HG03039 (cell line): ENCODE data around the gene TIMM8B.
"Not testable (repeated sequence)": the region's sequence is repeated elsewhere in the genome, so short reads cannot be mapped to it uniquely, and the experiment has no call there.

ENCODE experiments used
- ATAC-seq: cut with Tn5 transposase; IDR thresholded peaks from one replicate; pipeline ENCODE4 v1.9.1; 2021; ENCODE audit warnings: mild to moderate bottlenecking, moderate library complexity; ENCODE audit not compliant: unreplicated experiment

Gene TIMM8B, protein sequence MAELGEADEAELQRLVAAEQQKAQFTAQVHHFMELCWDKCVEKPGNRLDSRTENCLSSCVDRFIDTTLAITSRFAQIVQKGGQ

DNA sequence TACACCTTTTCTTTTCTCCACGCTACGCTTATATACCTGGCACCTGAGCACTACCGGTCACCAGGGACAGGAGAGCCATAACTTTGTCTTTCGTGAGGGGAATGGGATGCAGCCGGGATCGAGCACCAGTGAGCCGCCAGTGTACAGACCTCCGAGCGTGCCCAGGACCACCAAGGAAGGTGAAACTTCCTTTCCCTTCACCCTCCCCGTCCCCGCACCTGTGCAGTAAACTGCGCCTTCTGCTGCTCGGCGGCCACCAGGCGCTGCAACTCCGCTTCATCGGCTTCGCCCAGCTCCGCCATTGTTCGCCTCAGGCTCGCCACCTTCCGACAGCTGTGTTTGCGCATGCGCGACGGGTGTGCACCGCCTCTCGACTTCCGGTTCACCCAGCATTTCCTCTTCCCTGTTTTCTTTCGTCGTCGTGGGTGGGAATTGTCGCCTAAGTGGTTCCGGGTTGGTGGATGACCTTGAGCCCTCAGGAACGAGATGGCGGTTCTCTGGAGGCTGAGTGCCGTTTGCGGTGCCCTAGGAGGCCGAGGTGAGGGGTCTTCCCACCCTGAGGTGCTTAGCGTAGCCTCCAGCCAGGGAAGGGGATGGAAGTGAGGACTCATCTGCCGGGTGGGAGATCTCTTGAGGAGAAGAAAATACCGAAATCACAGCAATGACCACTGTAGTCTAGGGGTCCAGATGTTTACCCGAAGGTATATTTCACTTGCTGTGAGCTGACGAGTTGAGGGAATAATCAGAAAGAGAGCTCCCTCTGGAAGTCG lies at the start of gene TIMM8B, which contains the start of gene SDHD:
TSS of gene TIMM8B (minus strand) at position 335 of the 770 bp plus-strand sequence. CDS start at position 302, 33 bp downstream.
TSS of gene SDHD (plus strand) at position 452 of the 770 bp plus-strand sequence. CDS start at position 487, 35 bp downstream.
- ATAC-seq = peak; percentile 91

DNA sequence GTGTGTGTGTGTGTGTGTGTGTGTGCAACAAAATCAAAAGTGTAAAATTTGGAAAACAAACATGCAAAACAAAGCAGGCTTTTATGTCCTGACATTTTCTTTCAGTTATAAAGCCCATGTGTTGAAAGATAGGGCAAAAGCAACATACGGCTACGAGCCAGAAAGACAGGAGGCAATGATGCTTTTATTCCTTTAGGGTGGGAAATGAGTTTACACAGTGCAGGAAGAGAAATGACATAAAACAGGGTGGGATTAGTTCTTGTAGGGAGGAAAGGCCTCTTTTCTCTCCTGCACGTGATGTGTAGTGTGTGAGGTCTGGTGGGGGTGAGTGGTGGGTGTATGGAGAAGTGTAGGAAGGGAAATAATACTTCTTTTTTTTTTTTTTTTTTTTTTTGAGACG lies 47.9 kb upstream of the TIMM8B start:
- no peak for ATAC-seq

DNA sequence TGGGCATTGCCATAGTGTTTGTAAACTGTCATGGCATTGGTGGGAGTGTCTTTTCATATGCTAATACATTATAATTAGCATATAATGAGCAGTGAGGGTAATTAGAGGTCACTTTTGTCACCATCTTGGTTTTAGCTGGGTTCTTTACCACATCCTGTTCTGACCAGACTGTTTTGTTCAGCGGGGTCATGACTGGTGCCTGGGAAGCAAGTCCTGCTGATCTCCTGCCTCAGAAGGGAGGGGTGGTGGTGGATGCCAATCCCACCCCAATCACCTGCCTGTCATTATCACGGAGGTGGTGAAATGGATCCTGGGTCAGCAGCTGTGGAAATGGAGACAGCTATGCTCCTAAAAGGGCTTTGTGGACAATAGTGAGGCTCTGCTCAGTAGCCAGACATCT lies 46.2 kb upstream of the TIMM8B start:
- no peak for ATAC-seq

DNA sequence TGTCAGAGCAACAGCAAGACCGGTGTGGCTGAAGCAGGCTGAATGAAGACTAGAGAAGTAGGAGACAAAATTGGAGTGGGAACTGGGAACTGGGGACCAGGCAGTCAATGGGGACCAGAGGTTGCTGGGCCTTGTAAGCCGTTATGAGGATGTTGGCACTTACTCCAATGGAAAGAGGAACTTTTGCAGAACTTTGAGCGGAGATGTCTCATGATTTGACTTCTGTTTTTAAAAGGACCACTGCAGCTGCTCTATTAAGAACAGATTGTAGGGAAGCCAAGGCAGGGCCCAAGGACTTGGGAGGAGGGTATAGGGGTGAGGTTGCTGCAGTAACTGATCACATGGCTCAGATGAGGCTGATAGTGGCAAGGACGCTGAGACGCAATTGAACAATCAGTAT lies 43.1 kb upstream of the TIMM8B start:
- no peak for ATAC-seq

DNA sequence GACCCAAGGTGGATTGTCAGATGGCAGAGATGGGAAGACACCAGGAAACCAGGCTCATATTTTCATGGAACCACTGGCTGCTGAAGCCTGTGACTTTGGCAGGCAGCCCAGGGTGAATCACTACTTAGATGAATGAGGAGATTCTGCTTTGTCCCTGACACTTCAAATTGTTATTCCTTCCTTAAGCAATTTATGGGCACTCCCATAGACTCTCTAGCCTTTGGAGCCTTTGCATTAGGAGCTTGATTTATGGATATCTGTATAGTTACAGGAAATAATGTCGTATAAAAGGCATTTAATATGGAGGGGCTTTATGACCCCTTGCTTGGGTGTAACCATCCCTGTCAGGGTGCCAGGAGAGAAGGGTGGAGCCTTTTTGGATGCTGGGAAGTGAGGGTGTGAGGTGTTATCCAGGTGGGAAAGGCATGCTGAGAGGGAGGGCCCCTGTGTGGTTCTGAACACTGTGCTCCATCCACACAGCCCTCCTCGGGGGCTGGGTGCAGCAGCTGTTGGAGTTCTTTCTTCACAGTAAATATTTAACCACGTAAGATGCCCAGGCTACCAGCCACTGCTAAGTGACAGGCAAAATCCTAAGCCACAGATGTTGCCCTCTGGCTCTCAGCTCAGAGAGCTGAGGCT lies 42.0 kb upstream of the TIMM8B start:
- no peak for ATAC-seq

DNA sequence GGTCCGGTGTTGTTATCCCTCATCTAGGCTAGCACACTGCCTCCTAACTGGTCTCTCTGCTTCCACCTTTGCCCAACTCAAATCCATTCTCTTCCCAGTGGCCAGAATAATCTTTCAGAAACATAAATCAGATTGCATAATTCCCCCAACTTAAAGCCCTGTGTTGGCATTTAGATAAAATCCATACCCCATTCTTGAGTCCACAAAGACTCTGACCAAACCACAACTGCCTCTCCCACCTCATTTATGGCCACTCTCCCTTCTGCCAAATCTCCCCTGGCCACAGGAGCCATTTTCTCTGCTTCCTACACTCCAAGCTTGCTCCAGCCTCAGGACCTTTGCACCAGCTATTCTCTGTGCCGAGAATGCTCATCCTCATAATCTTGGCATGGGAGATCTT lies 40.5 kb upstream of the TIMM8B start:
- no peak for ATAC-seq

DNA sequence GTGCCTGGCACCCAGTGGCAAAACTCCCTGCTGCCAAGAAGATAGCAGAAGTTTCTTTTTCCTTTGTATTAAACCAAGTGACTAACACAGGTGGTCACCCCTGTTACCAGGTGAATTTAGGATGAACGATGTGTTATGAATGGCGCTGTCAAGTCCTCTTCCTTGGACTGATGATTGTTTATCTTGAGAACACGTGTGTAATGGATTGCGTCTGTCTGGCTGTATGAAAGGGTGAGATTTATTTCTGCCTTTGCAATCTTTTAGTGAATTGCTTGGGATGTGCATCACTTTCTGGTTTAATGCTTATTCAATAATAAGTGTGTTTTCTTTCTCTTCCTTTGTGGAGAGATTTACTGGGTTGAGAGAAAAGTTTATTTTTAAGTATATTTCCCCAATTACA lies 36.6 kb upstream of the TIMM8B start:
- no peak for ATAC-seq

DNA sequence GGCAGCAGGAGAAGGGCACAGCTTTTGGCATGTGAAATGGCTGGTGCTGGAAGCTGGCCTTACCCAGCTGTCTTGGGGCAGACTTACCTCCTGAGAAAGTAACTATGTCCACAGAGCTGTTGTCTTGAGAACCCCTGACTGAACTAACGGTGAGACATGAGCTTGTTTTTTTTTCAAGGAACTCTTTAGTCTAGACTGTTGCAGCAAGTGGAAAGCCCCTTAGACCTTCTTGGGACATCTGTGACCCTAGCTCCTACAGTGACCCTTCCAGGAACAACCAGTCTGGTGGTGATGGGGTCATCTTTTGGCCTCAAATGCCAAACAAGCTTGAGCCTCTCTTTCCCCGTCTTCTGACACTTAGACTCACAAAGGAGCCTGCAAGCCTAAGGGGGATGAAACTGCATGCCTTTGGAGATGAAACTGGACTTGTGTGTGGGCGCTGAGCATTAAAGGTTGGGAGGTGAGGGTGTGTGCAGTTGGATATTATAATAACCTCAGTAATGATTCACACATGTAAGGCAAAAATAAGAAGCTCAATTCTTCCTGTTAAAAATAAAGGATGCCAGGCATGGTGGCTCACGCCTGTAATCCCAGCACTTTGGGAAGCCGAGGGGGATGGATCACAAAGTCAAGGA lies 35.5 kb upstream of the TIMM8B start:
- ATAC-seq = no peak

DNA sequence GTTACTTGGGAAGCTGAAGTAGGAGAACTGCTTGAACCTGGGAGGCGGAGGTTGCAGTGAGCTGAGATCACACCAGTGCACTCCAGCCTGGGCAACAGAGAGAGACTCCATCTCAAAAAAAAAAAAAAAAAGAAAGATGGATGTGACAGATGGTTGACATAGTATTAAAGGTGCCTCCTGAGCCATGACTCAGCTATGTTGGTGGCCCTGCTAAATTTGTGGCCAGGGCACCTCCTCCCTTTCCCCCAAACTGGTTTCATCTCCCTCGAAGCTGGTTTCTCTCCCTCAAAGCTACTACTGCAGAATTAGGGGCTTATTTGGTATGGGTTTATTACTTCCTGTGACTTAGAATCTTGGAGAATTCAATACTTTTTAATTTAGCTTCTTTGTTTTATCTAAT lies 31.6 kb upstream of the TIMM8B start:
- no peak for ATAC-seq

DNA sequence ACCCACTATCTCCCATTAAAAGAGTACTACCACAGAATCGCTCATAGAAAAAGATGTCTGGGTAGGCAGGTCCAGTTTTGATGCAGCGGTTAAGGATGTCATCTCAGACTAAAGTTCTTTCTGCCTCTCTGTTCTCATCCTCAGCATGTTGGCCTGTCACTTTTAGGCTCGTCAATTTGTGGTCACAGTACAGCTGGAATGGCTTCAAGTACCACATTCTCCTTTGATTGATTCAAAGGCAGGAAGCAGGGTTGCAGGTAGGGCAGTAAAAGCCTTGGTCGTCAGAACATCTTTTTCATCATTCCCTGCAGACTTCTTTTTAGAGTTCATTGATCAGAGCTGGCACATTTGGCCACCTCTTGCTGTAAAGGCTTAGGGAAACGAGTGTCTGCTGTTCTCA lies 28.8 kb upstream of the TIMM8B start:
- no peak for ATAC-seq

DNA sequence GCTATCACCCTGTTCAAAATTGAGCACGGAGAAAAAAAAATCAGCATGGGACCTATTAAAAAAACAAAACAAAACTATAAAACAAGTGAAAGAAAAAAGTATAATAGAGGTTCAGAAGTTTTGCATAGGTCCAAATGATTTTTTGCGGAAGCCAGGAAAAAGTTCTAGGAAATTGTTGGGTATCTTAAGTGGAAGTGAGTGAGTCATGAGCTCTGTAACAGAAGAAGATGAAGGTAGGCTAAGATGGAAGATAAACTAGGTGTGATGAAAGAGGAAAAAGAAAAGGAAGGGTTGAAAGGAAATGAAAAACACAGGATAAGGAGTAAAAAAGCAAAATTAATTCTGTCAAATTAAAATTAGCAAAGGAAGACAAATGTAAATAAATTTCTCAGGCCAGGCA lies 27.9 kb upstream of the TIMM8B start:
- no peak for ATAC-seq

DNA sequence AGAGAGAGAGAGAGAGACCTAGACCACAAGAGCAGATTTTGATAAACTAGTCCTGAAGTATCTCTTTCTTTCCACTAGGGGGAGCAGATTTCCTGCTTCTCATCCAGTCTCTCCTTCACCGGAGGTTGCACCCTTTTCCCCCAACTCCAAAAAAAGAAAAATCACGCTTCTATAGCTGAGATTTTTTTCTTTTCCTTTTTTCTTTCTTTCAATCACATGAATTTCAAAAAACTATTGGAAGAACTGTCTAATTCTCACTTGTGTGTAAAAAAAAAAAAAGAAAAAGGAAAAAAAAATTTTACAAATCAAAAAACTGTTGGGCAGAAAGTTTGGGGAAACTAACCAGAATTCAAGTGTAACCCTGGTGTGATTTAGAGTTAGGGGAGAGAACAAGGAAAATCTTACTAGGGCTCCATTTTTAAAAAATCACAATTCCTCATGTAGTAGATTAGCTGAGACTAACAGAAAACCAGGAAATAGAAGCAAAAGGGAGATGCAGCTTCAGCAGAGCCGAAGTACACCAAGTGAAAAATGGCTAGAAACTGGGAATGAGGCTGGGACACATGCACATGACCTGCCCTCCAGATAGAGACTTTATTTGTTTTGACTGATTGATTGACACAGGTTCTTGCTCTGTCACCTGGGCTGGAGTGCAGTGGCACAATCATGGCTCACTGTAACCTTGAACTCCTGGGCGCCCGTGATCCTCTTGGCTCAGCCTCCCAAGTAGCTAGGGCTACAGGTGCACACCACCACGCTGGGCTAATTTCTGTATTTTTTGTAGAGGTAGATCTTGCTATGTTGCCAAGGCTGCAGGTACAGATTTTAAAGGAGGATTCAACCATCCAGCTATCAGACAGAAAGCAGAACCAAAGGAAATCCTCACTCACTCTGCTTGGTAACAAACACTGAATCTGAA lies 27.2 kb upstream of the TIMM8B start:
- ATAC-seq = no peak

DNA sequence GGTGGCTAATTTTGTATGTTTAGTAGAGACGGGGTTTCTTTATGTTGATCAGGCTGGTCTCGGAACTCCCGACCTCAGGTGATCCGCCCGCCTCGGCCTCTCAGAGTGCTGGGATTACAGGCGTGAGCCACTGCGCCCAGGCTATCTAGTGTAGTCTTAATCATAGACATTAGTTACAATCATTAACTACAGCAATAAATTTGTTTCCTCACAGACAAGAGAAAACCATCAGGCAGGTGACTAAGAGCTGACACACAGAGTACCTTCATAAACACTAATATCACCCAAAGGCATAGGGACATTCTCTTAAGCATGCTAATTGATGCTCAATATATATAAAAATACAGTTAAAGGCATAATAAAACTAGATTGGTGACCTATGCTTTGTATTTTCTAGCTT lies 19.5 kb upstream of the TIMM8B start:
- no peak for ATAC-seq

DNA sequence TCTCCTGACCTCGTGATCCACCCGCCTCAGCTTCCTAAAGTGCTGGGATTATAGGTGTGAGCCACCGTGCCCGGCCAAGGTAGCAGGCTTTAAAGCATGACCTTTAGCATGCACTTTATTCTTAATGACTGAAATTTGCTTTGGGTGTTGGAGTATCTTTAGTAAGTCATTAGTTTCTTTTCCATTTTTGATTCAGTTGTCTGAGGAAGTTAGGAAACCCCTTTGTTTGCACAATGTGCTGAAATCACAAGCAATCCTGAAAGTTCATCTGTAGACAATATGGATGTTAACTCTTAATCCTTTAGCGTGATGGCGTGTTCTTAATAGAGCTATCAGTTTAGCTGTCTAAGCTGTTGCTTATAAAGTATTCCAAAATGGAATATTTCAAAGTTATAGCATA lies 16.9 kb upstream of the TIMM8B start:
- no peak for ATAC-seq

DNA sequence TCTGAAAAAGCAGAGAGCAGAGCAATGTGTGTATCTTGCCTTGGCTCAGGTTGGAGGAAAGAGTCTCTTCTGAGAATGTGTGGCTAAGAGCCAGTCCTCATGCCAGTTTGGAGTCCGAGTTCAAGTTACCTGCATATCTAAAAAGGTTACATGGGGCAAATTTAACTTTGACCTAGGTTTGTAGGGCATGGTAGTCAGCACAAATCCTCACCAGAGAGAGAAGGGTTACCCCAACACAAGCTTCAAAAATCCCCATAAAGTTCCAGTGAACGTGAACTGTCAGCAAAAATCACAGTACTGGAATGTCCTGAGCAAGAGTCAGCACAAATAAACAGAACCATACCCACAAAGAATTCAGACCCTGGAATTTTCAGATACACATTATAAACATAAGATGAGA lies 13.9 kb upstream of the TIMM8B start:
- no peak for ATAC-seq

DNA sequence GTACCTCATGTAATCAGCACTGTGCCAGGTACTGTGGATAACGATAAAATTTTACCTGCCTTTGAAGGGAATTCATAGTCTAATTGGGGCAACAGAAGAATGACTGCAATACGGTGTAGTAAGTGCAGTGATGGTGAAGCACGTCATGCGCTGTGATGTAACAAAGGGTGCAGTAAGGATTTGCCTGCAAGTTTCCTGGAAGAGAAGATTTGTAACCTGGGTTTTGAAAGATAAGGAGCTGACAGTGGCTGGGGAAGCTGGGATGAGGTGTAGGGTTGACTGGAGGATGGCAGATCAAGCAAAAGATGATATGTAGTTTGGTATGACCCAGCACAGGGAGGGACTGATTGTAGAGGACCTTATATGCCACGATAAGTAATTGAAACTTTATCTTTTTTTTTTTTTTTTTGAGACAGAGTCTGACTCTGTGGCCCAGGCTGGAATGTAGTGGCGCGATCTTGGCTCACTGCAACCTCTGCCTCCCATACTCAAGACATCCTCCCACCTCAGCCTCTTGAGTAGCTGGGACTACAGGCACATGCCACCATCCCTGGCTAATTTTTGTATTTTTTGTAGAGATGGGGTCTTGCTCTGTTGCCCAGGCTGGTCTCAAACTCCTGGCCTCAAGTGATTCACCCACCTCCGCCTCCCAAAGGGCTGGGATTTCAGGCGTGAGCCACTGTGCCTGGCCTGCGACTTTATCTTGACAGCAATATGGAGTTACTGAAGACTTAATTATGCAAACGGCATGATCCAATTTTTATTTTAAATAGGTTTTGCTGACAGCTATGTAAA lies 11.4 kb upstream of the TIMM8B start:
- no peak for ATAC-seq

DNA sequence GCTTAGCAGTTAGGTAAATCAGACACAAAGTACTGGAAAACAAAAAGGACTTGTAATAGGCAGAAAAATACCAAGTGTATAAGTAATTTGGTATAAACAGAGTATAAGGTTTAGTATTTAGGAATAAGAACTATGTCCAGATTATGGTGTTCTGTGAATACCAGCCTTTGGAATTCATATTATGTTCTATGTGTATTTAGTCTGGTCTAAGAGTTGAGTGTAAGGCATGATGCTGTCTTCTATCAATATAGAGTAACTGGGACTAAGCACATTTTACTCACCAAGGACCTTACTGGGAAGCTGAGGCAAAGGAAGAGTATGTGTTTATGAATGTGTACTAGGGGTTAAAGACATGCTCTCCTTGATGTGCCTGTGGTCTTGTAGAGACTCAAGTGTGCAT lies 9.6 kb upstream of the TIMM8B start:
- no peak for ATAC-seq

DNA sequence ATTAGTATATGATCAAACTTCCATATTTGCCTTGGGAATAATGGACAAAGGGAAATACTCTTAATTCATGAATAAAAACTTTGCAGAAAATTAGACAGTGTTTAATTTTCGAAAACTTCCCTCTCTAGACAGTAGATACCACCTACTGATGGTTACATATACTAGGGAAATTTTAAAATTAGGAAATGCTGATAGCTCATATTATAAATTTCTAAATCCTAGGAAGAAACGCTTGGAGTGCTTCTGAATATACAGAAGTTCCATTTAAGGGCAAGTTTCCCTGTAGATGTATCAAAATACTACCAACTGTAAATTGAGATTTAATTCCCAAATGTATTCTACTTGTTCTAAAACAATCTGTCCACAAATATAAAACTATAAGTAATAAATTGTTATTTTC lies 8.7 kb upstream of the TIMM8B start:
- ATAC-seq = not testable (repeated sequence)

DNA sequence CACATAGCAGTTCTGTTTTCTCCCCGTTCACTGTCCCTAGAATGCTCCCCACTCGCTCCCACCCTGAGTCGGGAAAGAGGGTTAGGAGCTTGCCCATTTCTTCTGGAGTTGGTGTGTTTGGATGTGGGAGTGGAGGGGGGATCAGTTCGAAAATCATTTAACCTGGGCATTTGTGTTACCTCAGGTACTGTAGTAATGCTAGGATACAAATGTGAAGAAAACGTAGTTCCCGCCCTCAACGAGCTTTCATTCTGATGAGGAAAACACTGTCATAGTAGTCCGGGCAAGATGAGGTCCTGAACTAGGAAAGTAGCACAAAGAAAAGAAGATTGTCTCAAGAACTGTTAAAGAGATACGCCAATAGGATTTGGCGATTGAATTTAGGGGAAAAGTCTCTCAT lies 656 bp upstream of the TIMM8B start:
- no peak for ATAC-seq

DNA sequence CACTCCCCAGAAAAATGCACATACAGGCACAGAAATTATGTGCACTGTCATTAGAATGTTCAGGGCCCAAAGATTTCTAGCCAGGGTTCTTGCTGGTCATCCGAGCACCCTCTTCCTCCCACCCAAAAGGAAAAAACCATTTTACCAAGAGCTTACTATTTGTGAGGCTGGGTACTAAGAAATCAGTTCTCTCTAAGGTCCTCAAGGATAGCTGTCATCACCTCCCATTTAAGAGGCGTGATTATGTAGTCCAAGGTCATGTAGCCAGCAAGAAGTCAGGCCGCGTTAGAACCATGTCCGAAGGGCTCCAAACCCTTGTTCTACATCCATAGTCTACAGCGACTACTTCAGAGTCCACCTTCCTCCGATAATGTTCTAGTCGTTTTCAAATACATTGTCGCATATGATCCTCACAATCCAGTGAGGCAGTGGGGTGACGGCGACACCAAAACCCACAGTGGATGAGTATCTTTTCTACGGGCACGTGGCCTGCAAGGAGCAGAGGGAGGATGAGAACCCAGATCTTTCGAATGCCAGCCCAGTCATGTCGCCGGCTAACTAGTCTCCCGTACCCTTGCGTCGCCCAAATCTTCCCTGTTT lies 634 bp downstream of the TIMM8B start:
- ATAC-seq = peak; percentile 25
